PFSK-1 (cell line): ENCODE data around the gene IRGQ.

Source experiments
- FOXP2 ChIP-seq: optimal IDR thresholded peaks from 2 replicates; pipeline ENCODE3; 2011; ENCODE audit warnings: borderline replicate concordance, control low read depth, inconsistent platforms; ENCODE audit not compliant: insufficient read depth; ENCODE audit errors: extremely low read length, extremely low read depth
- POLR2AphosphoS5 ChIP-seq: IDR thresholded peaks from 2 replicates; pipeline ENCODE4 v1.6.1; 2012; ENCODE audit warnings: low read depth, mild to moderate bottlenecking, control low read depth, low read length, moderate library complexity
- REST ChIP-seq, 2 experiments: IDR thresholded peaks; 2 replicates each; pipeline versions ENCODE4 v1.6.1 to v1.8.0; 2011 to 2012; ENCODE audit warnings: low read depth in 2 of 2, low read length in 2 of 2, control low read depth in 1 of 2, inconsistent platforms in 1 of 2, mild to moderate bottlenecking in 1 of 2, moderate library complexity in 1 of 2; ENCODE audit not compliant: insufficient read depth in 1 of 2
- SIN3A ChIP-seq: IDR thresholded peaks from 2 replicates; pipeline ENCODE4 v1.6.1; 2012; ENCODE audit warnings: mild to moderate bottlenecking, low read length, moderate library complexity, borderline replicate concordance; ENCODE audit not compliant: insufficient read depth
- TAF1 ChIP-seq: IDR thresholded peaks from 2 replicates; pipeline ENCODE4 v1.6.1; 2012; ENCODE audit warnings: low read length, control low read depth, borderline replicate concordance; ENCODE audit not compliant: insufficient read depth

Gene IRGQ

GRCh38 chr19:43638214-43638994 lies 42.5 kb upstream of the IRGQ start:
- TF ChIP-seq FOXP2, result no peak
- TF ChIP-seq TAF1, result no peak
- no peak for TF ChIP-seq REST (IDR thresholded peaks at IDR 0.05; ENCODE audit: insufficient read depth in 1 of 2, low read depth in 2 of 2, low read length in 2 of 2)
- no peak for TF ChIP-seq SIN3A
- no peak for TF ChIP-seq POLR2AphosphoS5

- TF ChIP-seq TAF1 (no peak), FOXP2 (no peak), POLR2AphosphoS5 (no peak), REST (IDR thresholded peaks at IDR 0.05; ENCODE audit: insufficient read depth in 1 of 2, low read depth in 2 of 2, low read length in 2 of 2) (no peak), SIN3A (no peak)
These were observed 40.3 kb upstream of the IRGQ start for GRCh38 chr19:43636121-43636683.

- no peak for TF ChIP-seq SIN3A
- TF ChIP-seq POLR2AphosphoS5, result no peak
- TF ChIP-seq TAF1, result no peak
- TF ChIP-seq FOXP2, result no peak
- TF ChIP-seq REST (IDR thresholded peaks at IDR 0.05; ENCODE audit: insufficient read depth in 1 of 2, low read depth in 2 of 2, low read length in 2 of 2), result no peak
These were observed 39.1 kb upstream of the IRGQ start for GRCh38 chr19:43634872-43635560.

- TF ChIP-seq POLR2AphosphoS5 (no peak), TAF1 (no peak), SIN3A (no peak), REST (IDR thresholded peaks at IDR 0.05; ENCODE audit: insufficient read depth in 1 of 2, low read depth in 2 of 2, low read length in 2 of 2) (no peak), FOXP2 (no peak)
These were observed 38.6 kb upstream of the IRGQ start for GRCh38 chr19:43634506-43634871.
